Retina (tissue), 1 donor: ENCODE measurements around the gene RPS2.
A peak's percentile ranks its signal among the peaks of the same experiment; 100 is the strongest.
"Not testable (repeated sequence)": the region's sequence is repeated elsewhere in the genome, so short reads cannot be mapped to it uniquely, and the experiment has no call there.

Source experiments
- DNase-seq: peaks from one replicate; pipeline ENCODE4 v3.0.0-alpha.2; 2016

Gene RPS2

GRCh38 chr16:1964506-1965395 is at the start of gene RPS2:
Gene RPS2, minus strand, starts transcription at chr16:1964826. Its CDS starts 201 bp downstream, at chr16:1964625.
- peak; percentile 99 for DNase-seq

- no peak for DNase-seq
Measured at GRCh38 chr16:2013527-2013926, 48.9 kb upstream of the RPS2 start.

- not testable (repeated sequence) for DNase-seq
Measured at GRCh38 chr16:2011726-2012125, 47.1 kb upstream of the RPS2 start.

- DNase-seq: peak; percentile 94
Measured at GRCh38 chr16:2009791-2010510, 45.3 kb upstream of the RPS2 start, which contains the start of gene ZNF598. Gene ZNF598, minus strand, starts transcription at chr16:2009821.

- no peak for DNase-seq
Measured at GRCh38 chr16:2009164-2009711, 44.6 kb upstream of the RPS2 start.

- DNase-seq: no peak
Measured at GRCh38 chr16:2008631-2009163, 44.1 kb upstream of the RPS2 start.

- no peak for DNase-seq
Measured at GRCh38 chr16:2008009-2008526, 43.4 kb upstream of the RPS2 start.

GRCh38 chr16:2007081-2007836 is 42.6 kb upstream of the RPS2 start:
- no peak for DNase-seq

- DNase-seq: no peak
Measured at GRCh38 chr16:2006317-2006716, 41.7 kb upstream of the RPS2 start.

- DNase-seq: no peak
Measured at GRCh38 chr16:2005646-2006045, 41.0 kb upstream of the RPS2 start.

- DNase-seq: no peak
Measured at GRCh38 chr16:2004795-2005517, 40.3 kb upstream of the RPS2 start.

GRCh38 chr16:2003827-2004641 is 39.4 kb upstream of the RPS2 start:
- peak; percentile 92 for DNase-seq

GRCh38 chr16:2003231-2003826 is 38.7 kb upstream of the RPS2 start:
- no peak for DNase-seq

- no peak for DNase-seq
Measured at GRCh38 chr16:2002406-2003230, 38.0 kb upstream of the RPS2 start.

- DNase-seq: no peak
Measured at GRCh38 chr16:2001456-2002355, 37.1 kb upstream of the RPS2 start.

- no peak for DNase-seq
Measured at GRCh38 chr16:2001035-2001434, 36.4 kb upstream of the RPS2 start.

- DNase-seq: no peak
Measured at GRCh38 chr16:1999866-2000514, 35.4 kb upstream of the RPS2 start.
